Activated naive CD8-positive, alpha-beta T cell treated with anti-CD3 and anti-CD28 coated beads, Interleukin-2, amount 50 U/mL, for 16 hours (primary cell): ENCODE results near the gene ANKS3.
A peak's percentile ranks its signal among the peaks of the same experiment; 100 is the strongest.

ENCODE experiments used
- DNase-seq: peaks from one replicate; pipeline ENCODE4 v3.0.0-alpha.2; 2020; ENCODE audit warnings: low read depth, low spot score

Gene ANKS3

DNA sequence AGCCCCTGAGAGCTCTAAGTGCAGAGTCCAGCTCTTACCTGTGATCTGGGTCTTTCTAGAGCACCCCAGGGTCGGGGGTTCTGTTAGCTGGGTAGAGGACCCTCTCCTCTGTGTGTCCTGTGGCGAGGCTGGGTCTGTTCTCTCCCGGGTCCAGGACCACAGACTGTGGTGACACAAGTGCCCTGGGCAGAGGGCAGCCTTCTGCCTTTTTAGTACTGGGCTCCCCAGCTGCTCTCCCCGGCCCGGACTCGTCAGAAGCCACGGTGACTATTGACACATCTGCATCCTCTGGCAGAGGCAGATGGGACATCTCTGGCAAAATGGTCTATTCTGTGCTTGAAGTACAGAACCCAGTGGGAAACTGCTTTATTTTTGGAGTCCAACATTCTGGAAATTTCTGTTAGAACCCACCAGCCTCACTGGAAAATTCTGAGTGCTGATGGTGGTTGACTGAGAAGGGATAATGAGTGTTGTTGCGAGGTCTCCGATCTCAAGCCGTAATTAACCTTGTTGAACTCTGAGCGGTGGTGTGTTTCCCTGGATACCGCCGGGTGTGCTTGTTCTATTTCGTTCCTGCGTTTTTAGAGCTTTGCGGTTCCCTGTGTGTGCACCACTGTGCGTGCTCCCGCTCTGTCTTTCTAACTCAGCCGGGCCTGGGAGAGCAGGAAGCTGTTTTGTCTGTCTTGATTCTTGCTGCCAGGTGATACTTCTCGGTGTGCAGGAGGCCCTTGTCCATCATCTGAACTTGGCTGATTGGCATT lies 66.7 kb downstream of the ANKS3 start:
- no peak for DNase-seq

DNA sequence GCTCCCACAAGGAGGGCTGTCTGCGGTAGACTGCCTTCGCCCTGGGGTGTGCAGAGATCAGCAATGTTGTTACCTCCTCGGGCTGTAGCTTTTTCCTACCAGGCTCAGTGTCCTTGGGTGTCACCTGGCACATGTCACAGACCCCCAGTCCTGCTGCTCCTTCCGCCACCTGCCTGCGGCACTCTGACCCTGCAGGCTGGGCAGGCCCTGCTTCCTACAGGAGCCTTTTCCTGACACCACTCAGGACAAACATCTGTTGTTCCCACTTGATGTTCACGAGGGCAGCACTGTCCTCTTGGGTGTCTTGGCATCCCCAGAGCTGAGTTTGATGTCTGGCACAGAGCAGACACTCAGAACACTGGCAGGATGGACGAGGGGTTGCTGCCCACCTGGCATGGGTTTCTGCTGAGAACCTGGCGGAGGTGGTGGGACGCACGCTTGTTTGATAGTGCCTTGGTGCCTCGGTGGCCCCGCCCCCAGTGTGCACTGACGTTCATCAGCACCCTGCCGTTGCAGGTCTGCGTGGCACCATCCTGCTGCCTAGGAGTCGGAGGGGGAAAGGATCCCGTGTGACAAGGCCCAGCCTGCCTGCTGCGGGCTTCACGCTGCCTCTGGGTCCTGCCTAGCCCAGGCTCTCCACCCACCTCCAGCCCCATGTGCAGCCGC lies 67.4 kb downstream of the ANKS3 start:
- DNase-seq = no peak

DNA sequence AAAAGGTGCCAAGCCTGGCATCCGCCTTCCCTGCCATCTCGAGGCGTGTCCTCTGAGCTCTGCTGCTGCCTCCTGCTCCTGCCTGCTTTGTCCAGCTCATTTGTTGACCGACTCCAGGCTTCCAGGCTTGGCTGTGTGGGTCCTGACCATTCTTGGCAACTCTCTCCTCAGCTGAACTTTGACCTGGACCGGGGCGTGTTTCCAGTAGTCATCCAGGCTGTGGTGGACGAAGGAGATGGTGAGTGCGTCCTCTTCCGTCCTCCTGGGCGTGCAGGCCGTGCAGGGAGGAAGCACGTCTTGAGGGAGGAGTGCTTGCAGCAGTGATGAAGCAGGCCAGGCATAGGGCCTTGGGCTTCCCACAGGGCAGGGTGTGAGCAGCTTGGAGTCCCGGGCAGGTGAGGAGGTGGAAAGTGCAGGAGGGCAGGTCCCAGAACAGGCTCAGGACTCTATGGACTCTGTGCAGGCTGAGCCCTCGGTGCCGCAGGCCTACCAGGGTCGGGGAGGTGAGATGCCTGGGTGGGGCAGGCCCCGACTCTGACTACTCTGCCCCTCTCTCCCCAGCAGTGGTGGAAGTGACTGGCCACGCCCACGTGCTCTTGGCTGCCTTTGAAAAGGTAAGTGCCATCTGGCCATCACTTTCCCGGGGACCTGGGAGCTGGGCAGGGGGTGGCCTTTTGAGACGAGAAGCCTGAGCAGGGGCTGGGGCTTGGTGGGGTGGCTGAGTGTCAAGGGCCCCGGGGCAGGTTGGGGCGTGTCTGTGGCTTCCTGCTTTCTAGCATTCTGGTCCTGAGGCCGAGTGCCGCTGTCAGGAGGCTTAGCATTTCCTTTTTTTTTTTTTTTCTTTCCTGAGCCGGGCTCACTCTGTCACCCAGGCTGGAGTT lies 69.3 kb downstream of the ANKS3 start:
- DNase-seq = no peak

DNA sequence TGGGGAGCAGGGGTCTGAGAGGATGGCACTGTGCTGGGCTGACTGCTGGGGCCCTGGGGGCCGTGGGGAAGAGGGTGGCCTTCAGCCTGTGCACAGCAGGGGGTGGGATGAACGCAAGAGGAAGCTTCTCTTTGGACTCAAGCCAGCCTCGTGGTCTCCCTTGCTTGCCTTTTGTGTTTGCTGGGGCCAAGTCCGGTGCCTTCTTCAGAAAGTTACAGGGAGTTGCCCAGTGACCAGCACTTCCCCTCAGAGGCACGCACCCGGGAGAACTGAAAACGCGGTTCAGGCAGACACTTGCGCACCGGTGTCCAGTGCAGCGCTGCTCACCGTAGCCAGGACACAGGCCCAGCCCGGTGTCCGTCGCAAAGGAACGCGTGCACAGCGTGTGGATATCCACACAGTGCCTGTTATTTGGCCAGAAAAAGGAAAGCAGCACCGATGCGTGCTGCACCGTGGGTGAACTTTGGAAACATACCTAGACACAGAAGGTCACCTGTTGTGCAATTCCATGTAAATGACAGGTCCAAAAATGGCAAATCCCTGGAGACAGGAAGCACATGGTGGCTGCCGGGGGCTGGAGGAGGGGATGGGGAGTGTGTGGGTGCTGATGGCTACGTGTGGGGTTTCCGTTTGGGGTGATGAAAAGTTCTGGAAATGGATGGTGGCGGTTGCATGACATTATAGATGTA lies 70.2 kb downstream of the ANKS3 start:
- no peak for DNase-seq

DNA sequence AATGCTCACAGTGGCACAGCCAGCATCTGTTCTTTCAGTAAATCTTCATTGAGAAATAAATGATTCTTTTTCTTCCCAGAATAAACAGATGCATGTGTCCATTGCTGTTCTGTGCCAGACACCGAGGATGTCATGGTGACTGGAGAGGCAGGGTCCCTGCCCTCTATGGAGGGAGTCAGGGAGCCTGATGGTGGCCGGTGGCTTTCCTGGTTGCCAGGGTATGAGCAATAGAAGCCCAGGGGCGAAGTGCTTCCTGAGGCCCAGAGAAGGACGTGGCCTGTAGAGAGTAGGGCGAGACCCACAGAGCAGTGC lies 70.7 kb downstream of the ANKS3 start:
- DNase-seq = no peak

DNA sequence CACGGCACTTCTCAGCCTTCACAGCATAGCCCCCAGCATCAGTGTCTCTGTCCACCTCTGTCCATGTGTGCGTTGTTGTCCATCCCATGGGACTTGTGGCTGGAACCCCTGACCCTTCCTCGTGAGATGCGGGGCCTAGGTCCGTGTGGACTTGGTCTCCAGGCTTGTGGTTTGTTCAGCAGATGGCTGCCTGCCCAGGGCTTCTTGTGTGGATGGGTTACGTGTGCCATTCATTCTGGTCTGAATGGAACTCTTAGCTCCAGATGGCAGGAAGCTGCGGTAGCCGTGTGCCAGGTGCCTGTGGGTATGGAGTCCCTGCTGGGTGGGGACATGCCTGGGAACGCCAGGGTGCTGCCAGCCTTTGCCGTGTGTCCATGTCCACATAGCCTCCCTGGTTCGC lies 72.4 kb downstream of the ANKS3 start:
- no peak for DNase-seq

DNA sequence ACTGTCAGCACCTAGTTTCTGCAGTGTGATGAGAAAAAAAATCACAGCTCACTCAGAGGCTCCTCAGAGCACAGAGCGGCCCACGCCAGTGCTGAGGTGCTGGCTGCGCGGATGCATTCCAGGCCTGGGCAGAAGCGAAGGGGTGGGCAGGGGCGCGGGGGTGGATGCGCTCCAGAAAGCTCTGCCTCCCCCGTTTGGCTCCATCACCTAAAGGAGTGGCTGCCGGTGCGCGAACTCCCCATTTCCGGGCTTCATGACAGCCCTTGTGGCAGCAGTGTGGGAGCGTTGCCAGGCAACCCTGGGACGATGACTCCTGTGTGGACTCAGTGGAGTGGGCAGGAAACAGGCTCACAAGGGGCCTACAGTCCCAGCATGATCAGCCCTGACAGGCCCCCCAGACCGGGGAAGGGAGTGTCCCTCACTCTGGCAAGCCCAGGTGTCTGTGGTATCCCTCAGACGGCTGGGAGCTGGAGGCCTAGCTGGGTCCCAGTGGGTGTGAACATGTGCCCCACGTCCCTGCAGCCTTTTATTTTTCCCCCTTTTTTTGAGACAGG lies 73.5 kb downstream of the ANKS3 start:
- DNase-seq = peak; percentile 44

DNA sequence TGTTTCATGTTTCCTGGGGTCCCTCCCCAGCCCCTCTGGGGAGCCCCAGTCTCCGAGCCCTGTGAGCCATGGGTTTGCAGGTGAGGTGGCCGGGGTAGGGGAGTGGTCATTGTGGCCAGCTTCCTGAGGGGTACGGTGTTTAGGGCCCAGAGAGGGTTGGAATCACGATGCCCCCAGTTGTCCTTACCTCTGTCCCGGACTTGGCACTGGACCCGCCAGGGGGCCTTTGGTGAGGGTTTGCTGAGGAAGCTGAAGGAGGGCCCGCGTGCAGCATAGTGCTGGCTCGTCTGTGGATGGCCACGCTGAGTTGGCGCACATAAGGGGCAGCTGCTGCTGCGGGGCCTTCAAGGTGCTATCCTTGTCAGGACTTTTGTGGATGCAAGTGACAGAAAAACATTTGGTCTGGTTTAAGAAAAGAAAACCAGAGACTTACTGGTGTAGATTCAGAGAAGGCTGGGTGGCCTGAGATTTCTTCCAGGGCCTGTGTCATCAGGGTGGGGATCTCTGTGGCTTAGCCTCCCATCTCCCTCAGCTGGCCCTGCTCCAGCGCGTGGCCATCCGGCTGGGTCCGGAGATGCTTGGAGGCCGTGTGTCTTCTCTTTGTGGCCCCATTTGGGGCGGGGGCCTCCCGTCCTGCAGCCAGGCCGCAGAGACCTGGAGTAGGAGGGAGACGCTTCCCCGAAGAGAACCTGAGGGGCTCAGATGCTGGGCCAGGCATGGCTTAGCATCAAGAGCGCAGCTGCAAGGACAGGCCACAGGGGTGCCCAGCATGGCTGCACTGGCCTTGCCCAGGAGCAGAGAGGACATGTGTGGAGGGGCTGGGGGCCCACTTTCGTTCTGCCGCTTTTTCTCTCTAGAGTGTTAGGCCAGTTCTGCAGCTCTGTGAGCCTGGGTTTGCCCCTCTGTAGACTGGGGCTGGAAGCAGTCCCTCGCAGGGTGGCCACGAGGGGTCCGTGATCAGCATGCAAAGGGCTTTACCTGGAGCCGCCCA lies 74.4 kb downstream of the ANKS3 start:
- DNase-seq = no peak

DNA sequence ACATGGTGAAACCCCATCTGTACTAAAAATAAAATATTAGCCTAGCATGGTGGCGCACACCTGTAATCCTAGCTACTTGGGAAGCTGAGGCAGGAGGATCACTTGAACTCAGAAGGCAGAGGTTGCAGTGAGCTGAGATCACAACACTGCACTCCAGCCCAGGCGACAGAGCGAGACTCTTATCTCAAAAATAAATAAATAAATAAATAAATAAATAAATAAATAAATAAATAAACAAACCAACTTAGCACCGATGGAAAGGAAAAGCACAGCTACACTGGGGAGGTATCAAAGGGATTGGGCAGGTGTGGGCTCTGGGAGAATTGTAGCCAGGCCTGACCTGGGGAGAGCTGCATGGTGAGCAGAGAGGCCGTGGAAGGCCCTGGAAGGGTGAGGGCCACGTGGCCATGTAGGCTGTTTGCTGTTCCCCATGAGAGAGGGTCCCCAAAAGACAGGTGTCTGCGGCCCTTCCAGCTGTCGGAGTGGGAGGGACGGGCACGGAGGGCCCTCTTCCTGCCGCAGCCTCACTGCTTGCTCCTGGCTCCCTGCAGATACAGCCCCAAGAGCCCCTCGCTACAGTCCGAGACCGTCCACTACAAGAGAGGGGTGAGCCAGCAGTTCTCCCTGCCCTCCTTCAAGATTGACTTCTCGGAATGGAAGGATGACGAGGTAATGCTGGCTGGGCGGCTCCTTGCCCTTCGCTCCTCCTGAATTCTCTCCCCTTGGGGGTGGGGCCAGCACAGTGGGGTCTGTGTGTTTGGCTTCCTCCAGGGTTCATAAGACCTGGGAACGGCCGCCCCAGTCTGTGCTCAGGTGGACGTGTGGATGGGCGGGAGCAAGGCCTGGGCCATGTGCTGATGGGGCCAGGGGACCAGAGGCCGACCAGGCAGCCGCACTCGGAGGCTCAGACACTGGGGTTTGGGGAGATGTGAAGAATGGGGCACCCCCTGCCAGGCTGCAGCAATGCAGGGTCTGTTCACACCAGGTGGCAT lies 77.1 kb downstream of the ANKS3 start:
- DNase-seq = no peak

DNA sequence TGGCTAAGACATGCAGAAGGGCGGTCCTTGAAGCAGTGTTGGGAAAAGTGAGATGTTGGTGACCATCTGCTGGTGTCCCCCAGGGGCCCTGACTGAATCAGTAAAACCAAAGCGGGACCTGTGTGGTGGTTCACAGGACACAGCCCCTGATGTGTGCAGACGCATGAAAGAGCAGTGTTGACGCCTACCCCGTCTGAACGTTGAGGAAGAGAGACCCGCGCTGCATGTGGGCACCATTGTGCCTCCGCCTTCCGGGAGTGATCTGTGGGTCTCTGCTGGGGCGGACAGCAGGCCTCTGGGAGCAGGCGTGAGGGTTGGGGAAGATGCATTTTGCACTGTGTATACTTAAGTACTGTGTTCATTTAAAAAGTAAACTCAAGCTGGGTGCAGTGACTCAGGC lies 77.8 kb downstream of the ANKS3 start:
- DNase-seq = no peak

DNA sequence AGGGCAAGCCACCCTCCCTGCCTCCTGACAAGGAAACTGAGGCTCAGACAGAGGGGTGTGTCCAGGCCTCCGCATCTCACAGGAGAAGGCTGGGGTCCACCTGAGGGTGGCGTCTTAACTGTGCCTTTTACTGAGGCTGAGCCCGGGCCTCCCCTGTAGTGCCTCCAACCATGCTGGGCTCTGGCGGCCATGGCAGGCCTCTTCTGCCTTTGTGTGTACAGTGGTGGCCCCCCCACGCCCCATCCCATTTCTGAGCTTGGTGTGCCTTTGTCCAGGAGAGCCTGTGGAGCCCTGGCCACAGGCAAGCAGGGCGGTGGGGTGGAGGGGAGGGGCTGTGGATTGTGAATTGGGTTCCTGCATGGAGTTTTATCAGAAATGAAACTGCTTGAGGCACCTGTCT lies 78.3 kb downstream of the ANKS3 start:
- no peak for DNase-seq

DNA sequence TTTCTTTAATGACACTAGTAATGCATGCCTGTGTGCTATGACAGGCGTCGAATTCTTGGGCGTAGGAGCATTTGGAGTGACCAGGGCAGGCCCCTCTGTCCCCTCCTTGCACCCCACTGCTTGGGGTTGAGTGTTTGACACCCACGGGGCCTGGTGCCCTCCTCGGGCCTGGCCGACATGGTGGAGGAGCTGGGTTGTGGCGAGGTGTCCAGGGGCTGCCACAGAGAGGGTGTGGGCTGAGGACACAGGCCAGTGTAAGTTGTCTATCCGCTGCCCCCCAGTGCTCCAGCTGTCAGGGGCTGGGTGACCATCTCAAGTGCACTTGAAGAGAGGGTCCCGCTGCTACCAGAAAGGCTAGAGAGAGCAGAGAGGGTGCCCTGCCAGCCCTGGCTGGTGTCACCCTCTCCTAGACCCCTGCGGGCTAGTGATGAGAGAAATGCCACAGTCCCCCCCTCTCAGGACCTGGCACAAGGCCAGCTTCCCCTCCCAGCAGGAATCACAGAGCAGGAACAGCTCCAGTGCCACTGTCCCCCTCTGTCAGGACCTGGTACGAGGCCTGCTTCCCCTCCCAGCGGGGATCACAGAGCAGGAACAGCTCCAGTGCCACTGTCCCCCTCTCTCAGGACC lies 79.0 kb downstream of the ANKS3 start:
- DNase-seq = no peak

DNA sequence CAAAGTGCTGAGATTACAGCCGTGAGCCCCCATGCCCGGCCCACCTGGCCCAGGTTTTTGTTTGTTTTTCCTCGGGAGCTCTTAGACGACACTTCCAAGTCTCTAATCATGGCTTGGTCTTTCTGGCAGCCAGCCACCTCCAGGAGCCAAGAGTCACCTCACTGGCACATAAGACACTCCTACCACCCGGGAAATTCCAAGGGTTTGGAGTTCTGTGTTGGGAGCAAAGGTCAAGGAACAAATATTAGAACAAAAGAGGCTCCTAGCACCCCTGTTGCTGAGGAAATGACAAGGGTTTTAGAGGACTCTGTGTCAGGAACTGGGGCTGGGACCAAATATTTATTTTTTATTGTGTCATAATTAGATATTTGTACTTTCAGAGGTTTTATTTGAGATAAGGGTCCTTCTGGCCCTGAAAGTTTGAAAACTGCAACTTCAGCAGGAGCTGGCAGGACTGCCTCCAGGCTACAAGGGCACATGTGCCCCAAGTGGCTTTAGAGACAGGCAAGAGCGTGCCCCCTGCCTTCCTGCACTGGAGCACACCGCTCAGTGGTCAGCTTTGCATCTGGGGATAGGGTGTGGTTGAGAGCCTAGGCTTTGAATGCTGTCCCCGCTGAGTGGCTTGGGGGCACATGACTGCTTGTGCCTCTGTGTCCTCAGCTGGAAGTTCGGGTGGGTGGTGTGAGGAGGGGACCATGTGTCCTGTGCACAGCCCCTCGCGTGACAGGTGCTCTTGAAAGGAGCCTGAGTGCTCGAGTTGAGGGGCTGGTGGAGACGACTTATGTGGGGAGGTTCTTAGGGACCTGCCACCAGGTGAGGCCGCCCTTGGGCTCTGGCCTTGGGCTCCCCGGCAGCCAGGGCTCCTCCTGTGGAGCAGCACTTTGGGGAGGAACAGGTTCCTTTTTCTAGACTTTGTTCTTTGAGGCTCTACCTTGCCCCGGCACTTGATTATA lies 79.8 kb downstream of the ANKS3 start:
- DNase-seq = no peak

DNA sequence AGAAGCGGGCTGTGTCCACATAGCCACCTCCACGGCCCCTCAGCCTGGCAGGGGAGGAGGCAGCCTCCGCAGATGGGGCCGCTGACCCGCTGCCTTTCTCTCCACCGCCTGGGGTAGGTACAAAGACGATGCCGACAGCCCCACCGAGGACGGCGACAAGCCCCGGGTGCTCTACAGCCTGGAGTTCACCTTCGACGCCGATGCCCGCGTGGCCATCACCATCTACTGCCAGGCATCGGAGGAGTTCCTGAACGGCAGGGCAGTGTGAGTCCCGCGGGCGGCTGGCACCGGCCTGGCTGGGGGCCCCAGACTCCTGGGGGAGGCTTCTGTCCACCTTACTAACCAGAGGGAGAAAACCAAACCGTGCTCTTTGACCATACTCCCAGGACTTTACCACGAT lies 81.5 kb downstream of the ANKS3 start:
- no peak for DNase-seq

DNA sequence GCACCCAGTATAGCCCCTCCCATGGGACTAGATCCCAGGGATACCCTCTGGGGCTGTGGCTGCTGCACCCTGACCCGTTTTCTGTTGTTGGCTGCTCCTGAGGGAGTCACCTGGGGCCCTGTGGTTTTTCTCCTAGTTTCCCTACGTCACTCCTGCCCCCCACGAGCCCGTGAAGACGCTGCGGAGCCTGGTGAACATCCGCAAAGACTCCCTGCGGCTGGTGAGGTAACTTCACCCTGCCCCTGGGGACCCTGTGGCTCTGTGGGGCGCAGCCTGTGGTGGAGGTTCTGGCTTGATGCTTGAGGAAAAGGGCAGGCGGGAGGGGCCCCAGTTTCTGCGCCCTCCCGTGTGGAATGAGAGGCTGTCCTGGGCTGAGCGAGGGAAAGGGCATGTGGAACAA lies 82.2 kb downstream of the ANKS3 start:
- DNase-seq = no peak

DNA sequence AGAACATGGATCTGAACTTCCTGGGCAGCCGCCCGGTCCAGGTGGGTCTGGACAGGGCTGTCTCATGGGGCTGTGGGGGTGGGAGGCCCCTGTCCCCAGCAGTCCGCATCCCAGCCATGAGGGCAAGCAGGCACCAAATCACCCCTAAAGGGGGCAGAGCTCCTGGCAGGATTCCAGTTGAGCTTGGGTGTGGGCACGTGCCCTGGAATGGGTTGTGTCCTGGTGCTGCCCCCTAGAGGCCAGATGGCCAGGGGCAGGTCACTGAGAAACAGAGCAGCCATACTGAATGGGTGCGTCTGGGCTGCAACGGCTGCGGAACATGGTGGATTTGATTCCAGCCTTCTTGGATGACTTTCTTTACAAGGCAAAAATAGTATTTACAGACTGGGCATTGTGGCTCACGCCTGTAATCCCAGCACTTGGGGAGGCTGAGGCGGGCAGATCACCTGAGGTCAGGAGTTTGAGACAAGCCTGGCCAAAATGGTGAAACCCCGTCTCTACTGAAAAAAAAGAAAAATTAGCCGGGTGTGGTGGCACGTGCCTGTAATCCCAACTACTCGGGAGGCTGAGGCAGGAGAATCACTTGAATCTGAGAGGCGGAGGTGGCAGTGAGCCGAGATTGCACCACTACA lies 83.5 kb downstream of the ANKS3 start:
- DNase-seq = peak; percentile 43

DNA sequence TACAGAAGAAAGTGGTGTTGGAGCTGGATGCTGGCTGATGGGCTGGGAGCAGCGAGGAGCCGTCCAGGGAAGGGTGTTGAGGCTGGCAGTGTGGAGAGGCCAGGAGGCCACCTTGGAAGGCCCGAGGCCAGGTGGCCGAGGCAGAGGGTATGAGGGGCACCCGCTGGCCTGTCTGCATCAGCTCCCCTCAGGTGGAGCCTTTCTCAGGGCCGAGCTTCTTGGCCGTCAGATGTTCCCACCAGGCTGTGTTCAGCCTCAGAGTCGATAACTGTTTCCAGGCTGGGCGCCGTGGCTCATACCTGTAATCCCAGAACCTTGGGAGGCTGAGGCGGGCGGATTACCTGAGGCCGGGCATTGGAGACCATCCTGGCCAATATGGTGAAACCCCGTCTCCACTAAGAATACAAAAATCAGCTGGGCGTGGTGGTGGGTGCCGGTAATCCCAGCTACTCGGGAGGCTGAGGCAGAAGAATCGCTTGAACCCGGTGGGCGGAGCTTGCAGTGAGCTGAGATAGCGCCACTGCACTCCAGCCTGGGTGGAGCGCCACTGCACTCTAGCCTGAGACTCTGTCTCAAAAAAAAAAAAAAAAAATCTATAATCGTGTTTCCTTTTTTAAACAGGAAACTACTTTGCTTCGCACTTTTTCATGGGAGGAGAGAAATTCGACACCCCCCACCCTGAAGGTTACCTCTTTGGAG lies 84.2 kb downstream of the ANKS3 start:
- DNase-seq = no peak
